PC-3 (cell line): ENCODE data around the gene DDX39A. TPM values are rescaled to one million over a fixed set of nuclear protein-coding genes. Genes with fewer than 3 reads are reported as not detected.

Experiments used
- ATAC-seq: fragments of 200-7000 bp; cut with Tn5 transposase; 2 replicates; pipeline ENCODE4 v1.9.1; 2020; ENCODE audit warnings: mild to moderate bottlenecking, moderate library complexity
- BruUV-seq: library from RNA; stranded (reverse); fragments of 400-500 nt; replicated peaks from 2 replicates; lab custom pipeline; 2021; lab: Mats Ljungman, UMichigan
- CTCF ChIA-PET: fragments of 300-600 bp; sonication (Branson Sonifier 250); formaldehyde crosslinking; loops from one replicate; lab custom pipeline; 2022; ENCODE audit warnings: antibody characterized with exemption; lab: Charles Lee
- POLR2A ChIA-PET: fragments of 300-600 bp; sonication (Branson Sonifier 250); formaldehyde crosslinking; loops from one replicate; lab custom pipeline; 2022; ENCODE audit warnings: antibody characterized with exemption; ENCODE audit not compliant: unreplicated experiment; lab: Charles Lee
- DNase-seq: peaks from one replicate; pipeline ENCODE4 v3.0.0-alpha.2; 2015
- H2AFZ ChIP-seq: fragments of 300-600 bp; sonication (generic); 2 replicates; pipeline ENCODE4 v1.6.0; 2016; ENCODE audit warnings: antibody characterized with exemption, low read length
- H3F3A ChIP-seq: fragments of 300-600 bp; sonication (generic); one replicate; pipeline ENCODE4 v1.6.0; 2017; ENCODE audit warnings: antibody characterized with exemption, low read length, control low read depth, mild to moderate bottlenecking; ENCODE audit not compliant: unreplicated experiment
- H3K27ac ChIP-seq: fragments of 300-600 bp; sonication (generic); 2 replicates; pipeline ENCODE4 v1.5.1; 2016; ENCODE audit warnings: mild to moderate bottlenecking, low read length
- H3K27me3 ChIP-seq: fragments of 300-600 bp; sonication (generic); 2 replicates; pipeline ENCODE4 v1.6.1; 2016; ENCODE audit warnings: low read length, mixed read lengths
- H3K36me3 ChIP-seq: fragments of 300-600 bp; sonication (generic); 2 replicates; pipeline ENCODE4 v1.6.1; 2016; ENCODE audit warnings: low read depth, mixed run types, low read length, mixed read lengths
- H3K4me1 ChIP-seq: fragments of 300-600 bp; sonication (generic); 2 replicates; pipeline ENCODE4 v1.5.1; 2016; ENCODE audit warnings: low read length; ENCODE audit not compliant: insufficient read depth
- H3K4me2 ChIP-seq: fragments of 300-600 bp; sonication (generic); 2 replicates; pipeline ENCODE4 v1.6.0; 2016; ENCODE audit warnings: low read length
- H3K4me3 ChIP-seq: fragments of 300-600 bp; sonication (generic); 2 replicates; pipeline ENCODE4 v1.5.1; 2016; ENCODE audit warnings: mild to moderate bottlenecking, low read length, mixed read lengths
- H3K79me2 ChIP-seq: fragments of 300-600 bp; sonication (generic); 2 replicates; pipeline ENCODE4 v1.6.1; 2017; ENCODE audit warnings: low read length, mixed read lengths
- H3K9ac ChIP-seq: fragments of 300-600 bp; sonication (generic); 2 replicates; pipeline ENCODE4 v1.6.0; 2016; ENCODE audit warnings: mild to moderate bottlenecking, low read length
- H3K9me2 ChIP-seq: fragments of 300-600 bp; sonication (generic); replicated peaks from 2 replicates; pipeline ENCODE4 v1.6.1; 2016; ENCODE audit warnings: mixed run types, low read length, mixed read lengths
- H3K9me3 ChIP-seq: fragments of 300-600 bp; sonication (generic); 2 replicates; pipeline ENCODE4 v1.6.1; 2016; ENCODE audit warnings: low read length, mixed read lengths
- H4K20me1 ChIP-seq: fragments of 300-600 bp; sonication (generic); 2 replicates; pipeline ENCODE4 v1.6.1; 2016; ENCODE audit warnings: low read length, mixed read lengths
- EZH2 ChIP-seq: fragments of 300-600 bp; sonication (generic); IDR thresholded peaks from one replicate; pipeline ENCODE4 v1.6.1; 2017; ENCODE audit warnings: antibody characterized with exemption, mild to moderate bottlenecking, low read length; ENCODE audit not compliant: unreplicated experiment
- EZH2phosphoT487 ChIP-seq: fragments of 300-600 bp; sonication (generic); IDR thresholded peaks from 2 replicates; pipeline ENCODE4 v1.6.1; 2018; ENCODE audit warnings: mild to moderate bottlenecking, antibody characterized with exemption, low read length, borderline replicate concordance
- intact Hi-C: fragments of 100-400 bp; cut with micrococcal nuclease; formaldehyde crosslinking; loops from 2 replicates; pipeline ENCODE4 v1.9.0; 2023
- total RNA-seq: library from RNA; depleted of rRNA; stranded (reverse); fragments of >200 nt; gene quantifications from 2 replicates; pipeline ENCODE4 v1.2.3, GENCODE V29; 2014
- TF ChIP-seq, protein P1 (sequence below): fragments of 300-600 bp; sonication (generic); conservative IDR thresholded peaks from 2 replicates; pipeline ENCODE4 v1.5.1; 2017; ENCODE audit warnings: antibody characterized with exemption, low read depth, mild to moderate bottlenecking, low read length

The DDX39A gene
- total RNA-seq, 1 experiment from 2014 or later: 311 TPM

DNA sequence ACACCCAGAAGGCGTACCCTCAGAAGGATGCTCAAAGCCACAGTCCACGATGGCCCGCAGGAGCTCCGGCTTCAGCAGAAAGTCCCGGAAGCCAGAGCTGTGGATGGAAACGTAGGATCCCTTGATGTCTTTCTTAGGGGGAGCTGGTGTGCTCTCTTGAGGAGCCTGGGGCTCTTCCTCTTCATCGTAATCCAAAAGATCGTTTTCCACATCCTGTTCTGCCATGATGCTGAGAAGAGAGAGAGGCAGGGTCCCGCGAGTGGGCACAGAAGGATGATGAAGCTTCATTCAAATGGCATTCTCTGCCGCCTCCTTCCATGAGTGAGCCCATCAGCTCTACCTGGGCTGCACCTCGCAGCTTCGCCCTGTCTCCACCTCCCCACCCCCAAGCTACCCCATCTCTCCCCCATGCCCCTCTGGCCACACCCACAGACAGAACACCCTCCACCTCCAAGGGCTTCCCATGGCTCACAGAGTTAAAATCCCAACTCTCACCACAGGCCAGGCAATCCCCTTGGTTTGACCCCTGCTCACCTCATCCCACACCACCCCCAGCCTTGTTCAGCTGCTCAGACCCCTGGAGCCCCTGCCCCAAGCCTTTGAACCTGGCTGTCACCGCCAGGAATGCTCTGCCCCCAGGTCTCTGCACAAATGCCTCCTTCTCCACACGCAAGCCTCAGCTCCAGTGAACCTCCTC is 6.0 kb downstream of the DDX39A start:
- DNase-seq (no peak), ATAC-seq (no peak)
- Histone ChIP-seq H3F3A (peaks cover 7% of the 10 kb centered on the region), H3K9ac (no peak overlapping the region), H2AFZ (no peak overlapping the region), H3K9me2 (no peaks in the 10 kb centered on the region), H3K4me1 (peaks cover 18% of the 10 kb centered on the region), H3K79me2 (peaks cover 73% of the 10 kb centered on the region), H3K27me3 (no peaks in the 10 kb centered on the region), H4K20me1 (peaks cover 74% of the 10 kb centered on the region), H3K4me2 (no peak overlapping the region), H3K27ac (no peak overlapping the region), H3K36me3 (peaks cover 74% of the 10 kb centered on the region), H3K9me3 (no peaks in the 10 kb centered on the region), H3K4me3 (no peak overlapping the region)
- BruUV-seq: no TSS peak
- CTCF ChIA-PET: interaction anchor here (0.8 kb wide), 1 partner anchor 59 kb away, joined by 7 read pairs; no protein-coding TSS in a partner anchor
- intact Hi-C loops: no loop called here
- TF ChIP-seq, protein P1, sequence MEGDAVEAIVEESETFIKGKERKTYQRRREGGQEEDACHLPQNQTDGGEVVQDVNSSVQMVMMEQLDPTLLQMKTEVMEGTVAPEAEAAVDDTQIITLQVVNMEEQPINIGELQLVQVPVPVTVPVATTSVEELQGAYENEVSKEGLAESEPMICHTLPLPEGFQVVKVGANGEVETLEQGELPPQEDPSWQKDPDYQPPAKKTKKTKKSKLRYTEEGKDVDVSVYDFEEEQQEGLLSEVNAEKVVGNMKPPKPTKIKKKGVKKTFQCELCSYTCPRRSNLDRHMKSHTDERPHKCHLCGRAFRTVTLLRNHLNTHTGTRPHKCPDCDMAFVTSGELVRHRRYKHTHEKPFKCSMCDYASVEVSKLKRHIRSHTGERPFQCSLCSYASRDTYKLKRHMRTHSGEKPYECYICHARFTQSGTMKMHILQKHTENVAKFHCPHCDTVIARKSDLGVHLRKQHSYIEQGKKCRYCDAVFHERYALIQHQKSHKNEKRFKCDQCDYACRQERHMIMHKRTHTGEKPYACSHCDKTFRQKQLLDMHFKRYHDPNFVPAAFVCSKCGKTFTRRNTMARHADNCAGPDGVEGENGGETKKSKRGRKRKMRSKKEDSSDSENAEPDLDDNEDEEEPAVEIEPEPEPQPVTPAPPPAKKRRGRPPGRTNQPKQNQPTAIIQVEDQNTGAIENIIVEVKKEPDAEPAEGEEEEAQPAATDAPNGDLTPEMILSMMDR: no peak
- TF ChIP-seq EZH2phosphoT487 (no peak), EZH2 (no peak)
- POLR2A ChIA-PET: no interaction called here

DNA sequence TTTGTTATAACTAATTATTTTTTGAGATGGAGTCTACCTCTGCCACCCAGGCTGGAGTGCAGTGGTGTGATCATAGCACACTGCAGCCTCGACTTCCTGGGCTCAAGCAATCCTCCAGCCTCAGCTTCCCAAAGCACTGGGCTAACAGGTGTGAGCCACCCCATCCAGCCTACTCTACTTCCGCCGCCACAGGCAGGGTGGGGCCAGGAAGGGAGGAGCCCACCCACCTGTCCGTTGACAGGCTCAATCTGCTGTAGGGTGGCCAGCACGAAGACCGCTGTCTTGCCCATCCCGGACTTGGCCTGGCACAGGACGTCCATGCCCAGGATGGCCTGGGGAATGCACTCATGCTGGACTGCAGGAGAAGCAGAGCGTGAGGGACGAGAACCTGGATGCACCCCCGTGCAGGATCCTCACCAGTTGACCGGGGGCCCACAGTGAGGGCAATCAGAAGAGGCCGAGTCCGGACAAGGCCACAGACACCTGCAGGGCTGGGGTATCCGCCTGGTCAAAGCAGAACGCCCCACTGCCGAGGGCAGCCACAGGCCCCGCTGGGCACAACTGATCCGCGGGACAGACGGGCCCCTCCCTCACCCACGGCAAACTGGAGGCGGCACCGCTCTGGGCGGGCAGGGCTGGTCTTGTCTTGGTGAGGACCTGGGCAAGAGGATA is 6.7 kb downstream of the DDX39A start:
- no peaks in the 10 kb centered on the region for H3K27me3 ChIP-seq
- peaks cover 69% of the 10 kb centered on the region for H4K20me1 ChIP-seq
- no peaks in the 10 kb centered on the region for H3K9me2 ChIP-seq
- DNase-seq: no peak
- BruUV-seq: no TSS peak
- H3K27ac ChIP-seq: no peak overlapping the region
- ATAC-seq: no peak
- no peak overlapping the region for H3K4me3 ChIP-seq
- H3K4me1 ChIP-seq: peaks cover 16% of the 10 kb centered on the region
- H3K9me3 ChIP-seq: no peaks in the 10 kb centered on the region
- H3F3A ChIP-seq: peaks cover 9% of the 10 kb centered on the region
- TF ChIP-seq, protein P1: no peak
- peaks cover 80% of the 10 kb centered on the region for H3K36me3 ChIP-seq
- POLR2A ChIA-PET: no interaction called here
- H2AFZ ChIP-seq: no peak overlapping the region
- H3K79me2 ChIP-seq: peaks cover 66% of the 10 kb centered on the region
- intact Hi-C loops: no loop called here
- no peak overlapping the region for H3K4me2 ChIP-seq
- CTCF ChIA-PET: no interaction called here
- no peak overlapping the region for H3K9ac ChIP-seq

DNA sequence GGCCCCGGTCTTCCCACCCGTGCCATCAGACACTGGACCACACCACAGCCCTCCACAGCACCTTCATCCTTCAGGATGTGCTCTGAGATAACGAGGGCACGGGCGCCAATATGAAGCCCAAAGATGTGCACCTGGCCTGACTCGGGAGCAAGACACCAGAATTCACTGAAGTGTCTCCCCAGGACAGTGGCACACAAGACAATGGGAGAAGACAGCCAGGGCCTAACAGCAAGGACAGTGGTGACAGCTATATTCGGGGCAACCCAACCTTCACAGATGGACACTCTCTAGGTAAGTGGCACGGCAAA is 7.2 kb downstream of the DDX39A start:
- Histone ChIP-seq H3K27ac (no peak overlapping the region), H3K79me2 (peaks cover 60% of the 10 kb centered on the region), H4K20me1 (peaks cover 63% of the 10 kb centered on the region), H3F3A (peaks cover 12% of the 10 kb centered on the region), H3K9me2 (no peaks in the 10 kb centered on the region), H3K9me3 (no peaks in the 10 kb centered on the region), H3K4me3 (no peak overlapping the region), H3K4me1 (peaks cover 10% of the 10 kb centered on the region), H3K9ac (no peak overlapping the region), H3K4me2 (no peak overlapping the region), H3K27me3 (no peaks in the 10 kb centered on the region), H2AFZ (no peak overlapping the region), H3K36me3 (peaks cover 85% of the 10 kb centered on the region)
- ChIA-PET CTCF (no interaction called here), POLR2A (no interaction called here)
- no peak for ATAC-seq
- intact Hi-C loops: no loop called here
- BruUV-seq: no TSS peak
- TF ChIP-seq EZH2 (no peak), EZH2phosphoT487 (no peak)
- TF ChIP-seq, protein P1: no peak
- DNase-seq: no peak
